MM.1S (cell line): ENCODE measurements around the gene DCDC1.

Experiments
- DNase-seq: peaks from one replicate; pipeline ENCODE4 v3.0.0-alpha.2; 2015
- H2AFZ ChIP-seq: fragments of 300-600 bp; sonication (generic); 2 replicates; pipeline ENCODE4 v1.6.0; 2016; ENCODE audit warnings: antibody characterized with exemption, low read length
- H3F3A ChIP-seq: fragments of 300-600 bp; sonication (generic); 2 replicates; pipeline ENCODE4 v1.6.1; 2016; ENCODE audit warnings: mild to moderate bottlenecking, antibody characterized with exemption, low read length, moderate library complexity, mixed read lengths; ENCODE audit not compliant: insufficient read depth
- H3K27ac ChIP-seq: fragments of 300-600 bp; sonication (generic); 2 replicates; pipeline ENCODE4 v1.5.1; 2016; ENCODE audit warnings: mild to moderate bottlenecking, low read length
- H3K27me3 ChIP-seq: fragments of 300-600 bp; sonication (generic); replicated peaks from 2 replicates; pipeline ENCODE4 v1.6.0; 2016; ENCODE audit warnings: low read length; ENCODE audit not compliant: insufficient read depth
- H3K36me3 ChIP-seq: fragments of 300-600 bp; sonication (generic); replicated peaks from 2 replicates; pipeline ENCODE4 v1.6.1; 2016; ENCODE audit warnings: mild to moderate bottlenecking, low read length, mixed read lengths; ENCODE audit not compliant: insufficient read depth
- H3K4me1 ChIP-seq: fragments of 300-600 bp; sonication (generic); 2 replicates; pipeline ENCODE4 v1.6.1; 2016; ENCODE audit warnings: low read length, mixed read lengths
- H3K4me2 ChIP-seq: fragments of 300-600 bp; sonication (generic); 2 replicates; pipeline ENCODE4 v1.6.0; 2016; ENCODE audit warnings: low read depth, low read length
- H3K4me3 ChIP-seq: fragments of 300-600 bp; sonication (generic); 2 replicates; pipeline ENCODE4 v1.5.1; 2016; ENCODE audit warnings: low read length, mixed read lengths
- H3K79me2 ChIP-seq: fragments of 300-600 bp; sonication (generic); 2 replicates; pipeline ENCODE4 v1.6.1; 2016; ENCODE audit warnings: mixed run types, low read length, mixed read lengths
- H3K9ac ChIP-seq: fragments of 300-600 bp; sonication (generic); 2 replicates; pipeline ENCODE4 v1.6.1; 2016; ENCODE audit warnings: low read length, mixed read lengths
- H3K9me2 ChIP-seq: fragments of 300-600 bp; sonication (generic); replicated peaks from 2 replicates; pipeline ENCODE4 v1.6.1; 2016; ENCODE audit warnings: mild to moderate bottlenecking, low read length, mixed read lengths; ENCODE audit not compliant: insufficient read depth
- H3K9me3 ChIP-seq: fragments of 300-600 bp; sonication (generic); replicated peaks from 2 replicates; pipeline ENCODE4 v1.6.1; 2016; ENCODE audit warnings: mild to moderate bottlenecking, low read length, mixed read lengths; ENCODE audit not compliant: insufficient read depth
- H4K20me1 ChIP-seq: fragments of 300-600 bp; sonication (generic); 2 replicates; pipeline ENCODE4 v1.6.1; 2016; ENCODE audit warnings: mild to moderate bottlenecking, low read length, moderate library complexity, mixed read lengths; ENCODE audit not compliant: insufficient read depth
- CTCF ChIP-seq: fragments of 300-600 bp; sonication (generic); IDR thresholded peaks from 2 replicates; pipeline ENCODE4 v1.5.1; 2016; ENCODE audit warnings: antibody characterized with exemption, low read length, mixed read lengths
- EZH2 ChIP-seq: fragments of 300-600 bp; sonication (generic); optimal IDR thresholded peaks from 2 replicates; pipeline ENCODE3; 2017; ENCODE audit warnings: low read depth, mild to moderate bottlenecking, antibody characterized with exemption, low read length, mixed read lengths
- EZH2phosphoT487 ChIP-seq: fragments of 300-600 bp; sonication (generic); IDR thresholded peaks from 2 replicates; pipeline ENCODE4 v1.6.1; 2018; ENCODE audit warnings: antibody characterized with exemption, low read length

DCDC1 gene

GRCh38 chr11:31404614-31405013 is 35.1 kb upstream of the DCDC1 start:
- Histone ChIP-seq H3K27ac (no peak overlapping the region), H3K4me2 (no peak overlapping the region), H3F3A (no peaks in the 10 kb centered on the region), H3K9me3 (no peaks in the 10 kb centered on the region), H2AFZ (no peak overlapping the region), H3K36me3 (no peaks in the 10 kb centered on the region), H3K79me2 (no peaks in the 10 kb centered on the region), H3K4me1 (no peaks in the 10 kb centered on the region), H3K27me3 (no peaks in the 10 kb centered on the region), H3K4me3 (no peak overlapping the region), H4K20me1 (no peaks in the 10 kb centered on the region), H3K9me2 (no peaks in the 10 kb centered on the region), H3K9ac (no peak overlapping the region)
- no peak for TF ChIP-seq EZH2
- no peak for DNase-seq

- no peaks in the 10 kb centered on the region for H3K27me3 ChIP-seq
- H3K4me1 ChIP-seq, result no peaks in the 10 kb centered on the region
- peak; percentile 26 for DNase-seq
- no peak overlapping the region for H2AFZ ChIP-seq
- H3K79me2 ChIP-seq, result no peaks in the 10 kb centered on the region
- no peak overlapping the region for H3K27ac ChIP-seq
- no peaks in the 10 kb centered on the region for H3K36me3 ChIP-seq
- no peak overlapping the region for H3K4me2 ChIP-seq
- no peak overlapping the region for H3K4me3 ChIP-seq
- H3F3A ChIP-seq, result no peaks in the 10 kb centered on the region
- TF ChIP-seq EZH2phosphoT487 (no peak), CTCF (peak; percentile 54)
- H4K20me1 ChIP-seq, result no peaks in the 10 kb centered on the region
- no peaks in the 10 kb centered on the region for H3K9me3 ChIP-seq
- H3K9ac ChIP-seq, result no peak overlapping the region
- H3K9me2 ChIP-seq, result no peaks in the 10 kb centered on the region
Observed at GRCh38 chr11:31397239-31397834, 27.8 kb upstream of the DCDC1 start.

GRCh38 chr11:31387379-31387778 is 17.8 kb upstream of the DCDC1 start:
- H3F3A ChIP-seq, result no peaks in the 10 kb centered on the region
- no peak for DNase-seq
- TF ChIP-seq EZH2 (no peak), EZH2phosphoT487 (no peak), CTCF (no peak)

GRCh38 chr11:31383116-31383515 is 13.6 kb upstream of the DCDC1 start:
- no peak for TF ChIP-seq EZH2
- no peak for TF ChIP-seq EZH2phosphoT487
- TF ChIP-seq CTCF, result no peak
- DNase-seq, result no peak

More at GRCh38 chr11:31387379-31387778, 17.8 kb upstream of the DCDC1 start:
- H4K20me1 ChIP-seq, result no peaks in the 10 kb centered on the region
- no peaks in the 10 kb centered on the region for H3K27me3 ChIP-seq
- no peak overlapping the region for H3K9ac ChIP-seq
- H3K4me3 ChIP-seq, result no peak overlapping the region
- no peaks in the 10 kb centered on the region for H3K9me2 ChIP-seq
- H3K4me2 ChIP-seq, result no peak overlapping the region
- H3K27ac ChIP-seq, result no peak overlapping the region
- no peaks in the 10 kb centered on the region for H3K9me3 ChIP-seq
- no peaks in the 10 kb centered on the region for H3K79me2 ChIP-seq
- no peaks in the 10 kb centered on the region for H3K36me3 ChIP-seq
- H3K4me1 ChIP-seq, result no peaks in the 10 kb centered on the region
- no peak overlapping the region for H2AFZ ChIP-seq

More at GRCh38 chr11:31383116-31383515, 13.6 kb upstream of the DCDC1 start:
- H3K4me3 ChIP-seq, result no peak overlapping the region
- H3K27ac ChIP-seq, result no peak overlapping the region
- no peak overlapping the region for H2AFZ ChIP-seq
- no peak overlapping the region for H3K4me2 ChIP-seq
- H3K9me2 ChIP-seq, result no peaks in the 10 kb centered on the region
- H3F3A ChIP-seq, result no peaks in the 10 kb centered on the region
- H3K27me3 ChIP-seq, result no peaks in the 10 kb centered on the region
- no peaks in the 10 kb centered on the region for H3K9me3 ChIP-seq
- H3K36me3 ChIP-seq, result no peaks in the 10 kb centered on the region
- no peak overlapping the region for H3K9ac ChIP-seq
- no peaks in the 10 kb centered on the region for H4K20me1 ChIP-seq
- H3K4me1 ChIP-seq, result no peaks in the 10 kb centered on the region
- no peaks in the 10 kb centered on the region for H3K79me2 ChIP-seq
